HepG2 (cell line): ENCODE results near the gene BTBD19. TPM values are rescaled to one million over a fixed set of nuclear protein-coding genes. Genes with fewer than 3 reads are reported as not detected.

Experiments
- DNMT1 ChIP-seq: sonication (generic); formaldehyde crosslinking; IDR thresholded peaks from 2 replicates; pipeline ENCODE4 v1.5.1; 2020; ENCODE audit warnings: mild to moderate bottlenecking, missing genetic modification reagents
- FOXA3 ChIP-seq: IDR thresholded peaks from 2 replicates; pipeline ENCODE4 v1.6.1; 2016; ENCODE audit warnings: missing genetic modification reagents, missing compliant biosample characterization
- KAT2B ChIP-seq: fragments of 150-350 bp; IDR thresholded peaks from 2 replicates; pipeline ENCODE4 v1.6.1; 2014; ENCODE audit warnings: low read depth, low read length, borderline replicate concordance
- KAT7 ChIP-seq: IDR thresholded peaks from 2 replicates; pipeline ENCODE4 v1.6.1; 2018; ENCODE audit warnings: borderline replicate concordance, missing compliant biosample characterization
- KDM5A ChIP-seq: fragments of 200-600 bp; sonication (generic); IDR thresholded peaks from 2 replicates; pipeline ENCODE4 v1.7.0; 2018; ENCODE audit warnings: antibody characterized with exemption, mild to moderate bottlenecking, low read length, borderline replicate concordance
- MEIS2 ChIP-seq: sonication (generic); formaldehyde crosslinking; IDR thresholded peaks from 2 replicates; pipeline ENCODE4 v1.9.0; 2021; ENCODE audit warnings: mild to moderate bottlenecking, missing genetic modification reagents
- RFX1 ChIP-seq: fragments of 450-650 bp; IDR thresholded peaks from 2 replicates; pipeline ENCODE4 v1.6.1; 2017
- SNAI1 ChIP-seq: sonication (generic); formaldehyde crosslinking; IDR thresholded peaks from 2 replicates; pipeline ENCODE4 v1.5.0; 2020; ENCODE audit warnings: mild to moderate bottlenecking, missing genetic modification reagents, borderline replicate concordance
- ZFP90 ChIP-seq: sonication (generic); formaldehyde crosslinking; IDR thresholded peaks from 2 replicates; pipeline ENCODE4 v1.8.0; 2022; ENCODE audit warnings: missing genetic modification reagents, mild to moderate bottlenecking, inconsistent platforms, borderline replicate concordance
- ZSCAN29 ChIP-seq: sonication (generic); formaldehyde crosslinking; conservative IDR thresholded peaks from 2 replicates; pipeline ENCODE4 v1.4.0; 2020; ENCODE audit warnings: mild to moderate bottlenecking, missing genetic modification reagents
- ZSCAN31 ChIP-seq: sonication (generic); formaldehyde crosslinking; IDR thresholded peaks from 2 replicates; pipeline ENCODE4 v1.5.0; 2020; ENCODE audit warnings: low read depth, mild to moderate bottlenecking, missing genetic modification reagents
- polyA plus RNA-seq, 8 experiments: library from polyadenylated mRNA; depleted of rRNA in 3 of 8; stranded (reverse) in 7 of 8; unstranded in 1 of 8; fragments of >200 nt; fragmentation: Illumina TruSeq in 4 of 8; extraction: Trizol in 4 of 8; gene quantifications; 2 replicates each; pipeline versions ENCODE4 v1.2.1 to v1.2.3, GENCODE V29; 2011 to 2016; ENCODE audit warnings: low read depth in 4 of 8, missing spikeins in 1 of 8, mixed read lengths in 1 of 8; ENCODE audit not compliant: insufficient read depth in 1 of 8
- total RNA-seq, 5 experiments: library from RNA; depleted of rRNA; stranded (reverse); fragments of >200 nt; fragmentation: Illumina TruSeq; extraction: Trizol; gene quantifications; 2 replicates each; pipeline ENCODE4 v1.2.3, GENCODE V29; 2016; ENCODE audit warnings: low read depth in 1 of 5
- TF ChIP-seq, protein P1 (sequence below): IDR thresholded peaks from 2 replicates; pipeline ENCODE4 v1.6.1; 2016; ENCODE audit warnings: mild to moderate bottlenecking
- TF ChIP-seq, protein P2 (sequence below): sonication (generic); formaldehyde crosslinking; IDR thresholded peaks from 2 replicates; pipeline ENCODE4 v1.4.0; 2020; ENCODE audit warnings: mild to moderate bottlenecking, missing genetic modification reagents
- TF ChIP-seq, protein P3 (sequence below): sonication (generic); formaldehyde crosslinking; IDR thresholded peaks from 2 replicates; pipeline ENCODE4 v1.4.0; 2020; ENCODE audit warnings: missing genetic modification reagents
- TF ChIP-seq, protein P4 (sequence below): sonication (generic); formaldehyde crosslinking; IDR thresholded peaks from 2 replicates; pipeline ENCODE4 v1.8.1; 2023; ENCODE audit warnings: mild to moderate bottlenecking, missing genetic modification reagents, borderline replicate concordance
- TF ChIP-seq, protein P5 (sequence below): sonication (generic); formaldehyde crosslinking; IDR thresholded peaks from 2 replicates; pipeline ENCODE4 v1.4.0; 2020; ENCODE audit warnings: missing genetic modification reagents
- TF ChIP-seq, protein P6 (sequence below): IDR thresholded peaks from 2 replicates; pipeline ENCODE4 v1.6.1; 2016; ENCODE audit warnings: missing compliant biosample characterization, missing genetic modification reagents, borderline replicate concordance
- TF ChIP-seq, protein P7 (sequence below): sonication (generic); formaldehyde crosslinking; IDR thresholded peaks from 2 replicates; pipeline ENCODE4 v1.5.1; 2020; ENCODE audit warnings: missing genetic modification reagents, mild to moderate bottlenecking, borderline replicate concordance

The BTBD19 gene
- total and polyA plus RNA-seq, 2 of the 13 experiments (the other 11 are each of a cell fraction or from before 2014, with no cell fraction given), result 2.7 to 6.7 TPM

DNA sequence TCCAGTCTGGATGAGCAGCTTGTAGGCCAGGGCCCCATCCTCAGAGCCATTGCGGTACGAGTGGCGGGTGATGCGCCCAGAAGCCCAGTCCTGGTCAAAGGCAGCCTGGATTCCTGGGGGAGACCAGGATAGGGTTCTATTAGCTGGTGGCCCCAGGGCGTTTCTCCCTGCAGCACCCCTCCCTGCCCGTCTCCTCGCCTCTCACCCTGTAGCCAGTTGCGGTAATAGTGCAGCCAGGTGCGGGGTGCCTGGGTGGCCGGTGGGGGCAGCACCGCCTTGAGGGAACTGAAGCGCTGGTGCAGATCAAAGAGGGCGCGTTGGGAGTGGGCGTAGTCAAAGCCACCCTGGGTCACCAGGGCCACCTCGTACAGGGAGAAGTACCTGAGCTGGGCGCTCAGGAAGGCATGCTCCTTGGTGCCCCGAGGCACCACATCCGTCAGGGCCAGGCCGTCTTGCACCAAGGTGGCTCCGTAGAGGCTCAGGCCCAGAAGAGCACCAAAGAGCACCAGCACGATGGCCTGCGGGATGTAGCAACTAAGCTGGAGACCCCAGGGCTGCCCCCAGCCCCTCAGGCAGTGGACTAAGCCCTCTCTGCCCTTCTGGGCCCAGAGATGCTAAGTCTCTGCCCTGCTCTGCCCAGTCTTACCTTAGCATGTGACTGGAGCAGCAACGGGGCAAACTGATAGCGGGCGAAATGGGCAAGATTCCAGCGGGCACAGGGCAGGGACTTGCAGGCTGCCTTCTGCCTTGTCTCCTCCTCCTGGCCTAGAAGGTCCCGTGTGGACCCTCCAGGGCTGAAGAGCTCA, 19.1 kb downstream of the BTBD19 start (continued):
- TF ChIP-seq, protein P1, sequence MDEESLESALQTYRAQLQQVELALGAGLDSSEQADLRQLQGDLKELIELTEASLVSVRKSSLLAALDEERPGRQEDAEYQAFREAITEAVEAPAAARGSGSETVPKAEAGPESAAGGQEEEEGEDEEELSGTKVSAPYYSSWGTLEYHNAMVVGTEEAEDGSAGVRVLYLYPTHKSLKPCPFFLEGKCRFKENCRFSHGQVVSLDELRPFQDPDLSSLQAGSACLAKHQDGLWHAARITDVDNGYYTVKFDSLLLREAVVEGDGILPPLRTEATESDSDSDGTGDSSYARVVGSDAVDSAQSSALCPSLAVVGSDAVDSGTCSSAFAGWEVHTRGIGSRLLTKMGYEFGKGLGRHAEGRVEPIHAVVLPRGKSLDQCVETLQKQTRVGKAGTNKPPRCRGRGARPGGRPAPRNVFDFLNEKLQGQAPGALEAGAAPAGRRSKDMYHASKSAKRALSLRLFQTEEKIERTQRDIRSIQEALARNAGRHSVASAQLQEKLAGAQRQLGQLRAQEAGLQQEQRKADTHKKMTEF, result peak; percentile 35; the same call in 1 of the 2 replicates
- no peak for TF ChIP-seq KDM5A
- no peak for TF ChIP-seq ZSCAN29 (CRISPR knock-in tag)
- 0 out of 2 replicates have a peak, but pooled peaks have one; percentile 1 for TF ChIP-seq ZFP90
- no peak for TF ChIP-seq MEIS2 (CRISPR knock-in tag)
- TF ChIP-seq ZSCAN31 (CRISPR knock-in tag), result peak; percentile 36; the same call in 1 of the 2 replicates
- TF ChIP-seq FOXA3 (CRISPR knock-in tag), result peak; percentile 36; the same call in 1 of the 2 replicates
- TF ChIP-seq, protein P2, sequence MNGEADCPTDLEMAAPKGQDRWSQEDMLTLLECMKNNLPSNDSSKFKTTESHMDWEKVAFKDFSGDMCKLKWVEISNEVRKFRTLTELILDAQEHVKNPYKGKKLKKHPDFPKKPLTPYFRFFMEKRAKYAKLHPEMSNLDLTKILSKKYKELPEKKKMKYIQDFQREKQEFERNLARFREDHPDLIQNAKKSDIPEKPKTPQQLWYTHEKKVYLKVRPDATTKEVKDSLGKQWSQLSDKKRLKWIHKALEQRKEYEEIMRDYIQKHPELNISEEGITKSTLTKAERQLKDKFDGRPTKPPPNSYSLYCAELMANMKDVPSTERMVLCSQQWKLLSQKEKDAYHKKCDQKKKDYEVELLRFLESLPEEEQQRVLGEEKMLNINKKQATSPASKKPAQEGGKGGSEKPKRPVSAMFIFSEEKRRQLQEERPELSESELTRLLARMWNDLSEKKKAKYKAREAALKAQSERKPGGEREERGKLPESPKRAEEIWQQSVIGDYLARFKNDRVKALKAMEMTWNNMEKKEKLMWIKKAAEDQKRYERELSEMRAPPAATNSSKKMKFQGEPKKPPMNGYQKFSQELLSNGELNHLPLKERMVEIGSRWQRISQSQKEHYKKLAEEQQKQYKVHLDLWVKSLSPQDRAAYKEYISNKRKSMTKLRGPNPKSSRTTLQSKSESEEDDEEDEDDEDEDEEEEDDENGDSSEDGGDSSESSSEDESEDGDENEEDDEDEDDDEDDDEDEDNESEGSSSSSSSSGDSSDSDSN (CRISPR knock-in tag), result peak; percentile 56
- TF ChIP-seq SNAI1 (CRISPR knock-in tag), result no peak; the same call in 1 of the 2 replicates
- TF ChIP-seq, protein P3, sequence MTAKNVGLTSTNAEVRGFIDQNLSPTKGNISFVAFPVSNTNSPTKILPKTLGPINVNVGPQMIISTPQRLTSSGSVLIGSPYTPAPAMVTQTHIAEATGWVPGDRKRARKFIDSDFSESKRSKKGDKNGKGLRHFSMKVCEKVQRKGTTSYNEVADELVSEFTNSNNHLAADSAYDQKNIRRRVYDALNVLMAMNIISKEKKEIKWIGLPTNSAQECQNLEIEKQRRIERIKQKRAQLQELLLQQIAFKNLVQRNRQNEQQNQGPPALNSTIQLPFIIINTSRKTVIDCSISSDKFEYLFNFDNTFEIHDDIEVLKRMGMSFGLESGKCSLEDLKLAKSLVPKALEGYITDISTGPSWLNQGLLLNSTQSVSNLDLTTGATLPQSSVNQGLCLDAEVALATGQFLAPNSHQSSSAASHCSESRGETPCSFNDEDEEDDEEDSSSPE (CRISPR knock-in tag), result peak; percentile 22; the same call in 1 of the 2 replicates
- TF ChIP-seq, protein P4, sequence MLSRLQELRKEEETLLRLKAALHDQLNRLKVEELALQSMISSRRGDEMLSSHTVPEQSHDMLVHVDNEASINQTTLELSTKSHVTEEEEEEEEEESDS (CRISPR knock-in tag), result no peak
- no peak for TF ChIP-seq KAT2B
- no peak for TF ChIP-seq KAT7 (CRISPR knock-in tag)
- no peak for TF ChIP-seq RFX1
- TF ChIP-seq, protein P5, sequence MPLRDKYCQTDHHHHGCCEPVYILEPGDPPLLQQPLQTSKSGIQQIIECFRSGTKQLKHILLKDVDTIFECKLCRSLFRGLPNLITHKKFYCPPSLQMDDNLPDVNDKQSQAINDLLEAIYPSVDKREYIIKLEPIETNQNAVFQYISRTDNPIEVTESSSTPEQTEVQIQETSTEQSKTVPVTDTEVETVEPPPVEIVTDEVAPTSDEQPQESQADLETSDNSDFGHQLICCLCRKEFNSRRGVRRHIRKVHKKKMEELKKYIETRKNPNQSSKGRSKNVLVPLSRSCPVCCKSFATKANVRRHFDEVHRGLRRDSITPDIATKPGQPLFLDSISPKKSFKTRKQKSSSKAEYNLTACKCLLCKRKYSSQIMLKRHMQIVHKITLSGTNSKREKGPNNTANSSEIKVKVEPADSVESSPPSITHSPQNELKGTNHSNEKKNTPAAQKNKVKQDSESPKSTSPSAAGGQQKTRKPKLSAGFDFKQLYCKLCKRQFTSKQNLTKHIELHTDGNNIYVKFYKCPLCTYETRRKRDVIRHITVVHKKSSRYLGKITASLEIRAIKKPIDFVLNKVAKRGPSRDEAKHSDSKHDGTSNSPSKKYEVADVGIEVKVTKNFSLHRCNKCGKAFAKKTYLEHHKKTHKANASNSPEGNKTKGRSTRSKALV (CRISPR knock-in tag), result peak; percentile 8; the same call in 1 of the 2 replicates
- TF ChIP-seq DNMT1 (CRISPR knock-in tag), result no peak
- TF ChIP-seq, protein P6, sequence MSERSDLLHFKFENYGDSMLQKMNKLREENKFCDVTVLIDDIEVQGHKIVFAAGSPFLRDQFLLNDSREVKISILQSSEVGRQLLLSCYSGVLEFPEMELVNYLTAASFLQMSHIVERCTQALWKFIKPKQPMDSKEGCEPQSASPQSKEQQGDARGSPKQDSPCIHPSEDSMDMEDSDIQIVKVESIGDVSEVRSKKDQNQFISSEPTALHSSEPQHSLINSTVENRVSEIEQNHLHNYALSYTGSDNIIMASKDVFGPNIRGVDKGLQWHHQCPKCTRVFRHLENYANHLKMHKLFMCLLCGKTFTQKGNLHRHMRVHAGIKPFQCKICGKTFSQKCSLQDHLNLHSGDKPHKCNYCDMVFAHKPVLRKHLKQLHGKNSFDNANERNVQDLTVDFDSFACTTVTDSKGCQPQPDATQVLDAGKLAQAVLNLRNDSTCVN (CRISPR knock-in tag), result peak; percentile 24; the same call in 1 of the 2 replicates
- TF ChIP-seq, protein P7, sequence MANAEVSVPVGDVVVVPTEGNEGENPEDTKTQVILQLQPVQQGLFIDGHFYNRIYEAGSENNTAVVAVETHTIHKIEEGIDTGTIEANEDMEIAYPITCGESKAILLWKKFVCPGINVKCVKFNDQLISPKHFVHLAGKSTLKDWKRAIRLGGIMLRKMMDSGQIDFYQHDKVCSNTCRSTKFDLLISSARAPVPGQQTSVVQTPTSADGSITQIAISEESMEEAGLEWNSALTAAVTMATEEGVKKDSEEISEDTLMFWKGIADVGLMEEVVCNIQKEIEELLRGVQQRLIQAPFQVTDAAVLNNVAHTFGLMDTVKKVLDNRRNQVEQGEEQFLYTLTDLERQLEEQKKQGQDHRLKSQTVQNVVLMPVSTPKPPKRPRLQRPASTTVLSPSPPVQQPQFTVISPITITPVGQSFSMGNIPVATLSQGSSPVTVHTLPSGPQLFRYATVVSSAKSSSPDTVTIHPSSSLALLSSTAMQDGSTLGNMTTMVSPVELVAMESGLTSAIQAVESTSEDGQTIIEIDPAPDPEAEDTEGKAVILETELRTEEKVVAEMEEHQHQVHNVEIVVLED (CRISPR knock-in tag), result peak; percentile 41; the same call in 1 of the 2 replicates
